ENCODE measurements around the gene RIMBP3C.
"Not testable (repeated sequence)": the region's sequence is repeated elsewhere in the genome, so short reads cannot be mapped to it uniquely, and the experiment has no call there.

Gene RIMBP3C, protein sequence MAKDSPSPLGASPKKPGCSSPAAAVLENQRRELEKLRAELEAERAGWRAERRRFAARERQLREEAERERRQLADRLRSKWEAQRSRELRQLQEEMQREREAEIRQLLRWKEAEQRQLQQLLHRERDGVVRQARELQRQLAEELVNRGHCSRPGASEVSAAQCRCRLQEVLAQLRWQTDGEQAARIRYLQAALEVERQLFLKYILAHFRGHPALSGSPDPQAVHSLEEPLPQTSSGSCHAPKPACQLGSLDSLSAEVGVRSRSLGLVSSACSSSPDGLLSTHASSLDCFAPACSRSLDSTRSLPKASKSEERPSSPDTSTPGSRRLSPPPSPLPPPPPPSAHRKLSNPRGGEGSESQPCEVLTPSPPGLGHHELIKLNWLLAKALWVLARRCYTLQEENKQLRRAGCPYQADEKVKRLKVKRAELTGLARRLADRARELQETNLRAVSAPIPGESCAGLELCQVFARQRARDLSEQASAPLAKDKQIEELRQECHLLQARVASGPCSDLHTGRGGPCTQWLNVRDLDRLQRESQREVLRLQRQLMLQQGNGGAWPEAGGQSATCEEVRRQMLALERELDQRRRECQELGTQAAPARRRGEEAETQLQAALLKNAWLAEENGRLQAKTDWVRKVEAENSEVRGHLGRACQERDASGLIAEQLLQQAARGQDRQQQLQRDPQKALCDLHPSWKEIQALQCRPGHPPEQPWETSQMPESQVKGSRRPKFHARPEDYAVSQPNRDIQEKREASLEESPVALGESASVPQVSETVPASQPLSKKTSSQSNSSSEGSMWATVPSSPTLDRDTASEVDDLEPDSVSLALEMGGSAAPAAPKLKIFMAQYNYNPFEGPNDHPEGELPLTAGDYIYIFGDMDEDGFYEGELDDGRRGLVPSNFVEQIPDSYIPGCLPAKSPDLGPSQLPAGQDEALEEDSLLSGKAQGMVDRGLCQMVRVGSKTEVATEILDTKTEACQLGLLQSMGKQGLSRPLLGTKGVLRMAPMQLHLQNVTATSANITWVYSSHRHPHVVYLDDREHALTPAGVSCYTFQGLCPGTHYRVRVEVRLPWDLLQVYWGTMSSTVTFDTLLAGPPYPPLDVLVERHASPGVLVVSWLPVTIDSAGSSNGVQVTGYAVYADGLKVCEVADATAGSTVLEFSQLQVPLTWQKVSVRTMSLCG (N-terminal part only)

DNA sequence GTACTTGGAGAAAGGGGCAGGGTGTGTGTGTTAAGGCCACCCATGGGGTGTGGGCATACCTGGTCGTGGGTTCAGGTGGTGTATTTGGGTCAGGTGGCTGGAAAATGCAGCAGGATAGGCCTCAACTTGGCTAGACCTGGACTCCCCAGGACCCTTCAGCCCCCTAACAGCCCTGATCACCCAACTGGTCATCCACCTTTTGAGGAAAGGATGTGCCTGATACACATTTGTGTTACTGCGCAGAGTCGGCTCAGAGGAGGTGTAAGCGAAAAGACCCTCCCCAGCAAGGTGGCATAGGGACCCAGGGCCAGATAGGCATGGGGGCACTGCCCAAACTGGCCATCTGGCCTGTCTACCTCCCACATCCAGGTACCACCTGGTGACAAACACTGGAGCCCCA lies at the start of gene RIMBP3C:
RIMBP3C (minus strand) TSS at position 101 of the 400 bp plus-strand sequence. CDS start 485 bp downstream, outside the sequence.
- DNase-seq = not testable (repeated sequence)

DNA sequence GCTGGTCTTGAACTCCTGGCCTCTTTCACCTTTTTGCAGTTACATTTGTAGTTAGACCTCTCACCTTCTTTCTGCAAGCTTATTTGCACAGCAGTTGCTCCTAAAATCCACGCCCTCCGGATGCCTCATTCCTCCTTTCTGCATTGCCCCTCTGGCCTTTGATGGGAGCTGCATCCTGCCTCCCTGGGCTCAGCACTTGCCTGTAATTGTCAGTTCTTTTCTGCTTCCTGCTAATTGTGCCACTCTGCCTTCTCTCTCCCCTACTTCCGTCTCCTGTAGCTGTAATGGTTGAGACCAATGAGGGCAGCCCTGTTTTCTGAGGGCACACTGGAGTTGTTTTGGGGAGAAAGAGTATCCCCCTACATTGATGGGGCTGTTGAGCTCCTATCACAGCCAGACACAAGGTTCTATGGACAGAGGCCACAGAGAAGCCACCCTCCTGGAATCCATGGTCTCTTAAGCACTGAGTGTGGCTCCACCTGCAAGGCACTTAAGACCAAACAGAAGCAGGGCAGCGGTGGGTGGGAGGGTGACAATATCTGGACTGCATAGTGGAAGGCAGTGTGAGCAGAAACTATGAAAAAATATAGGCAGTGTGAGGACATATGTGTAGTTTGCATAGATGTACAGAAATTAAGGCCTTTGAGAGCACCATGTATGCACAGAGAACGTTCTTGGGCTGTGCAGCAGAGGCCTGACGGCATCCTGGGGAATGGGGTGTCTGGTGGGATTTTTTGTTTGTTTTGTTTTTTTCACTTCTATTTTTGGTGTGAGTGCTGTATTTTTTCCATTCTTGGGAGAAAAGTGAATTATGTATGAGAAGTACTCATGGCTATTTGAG lies 48.0 kb upstream of the RIMBP3C start:
- no peak for DNase-seq

DNA sequence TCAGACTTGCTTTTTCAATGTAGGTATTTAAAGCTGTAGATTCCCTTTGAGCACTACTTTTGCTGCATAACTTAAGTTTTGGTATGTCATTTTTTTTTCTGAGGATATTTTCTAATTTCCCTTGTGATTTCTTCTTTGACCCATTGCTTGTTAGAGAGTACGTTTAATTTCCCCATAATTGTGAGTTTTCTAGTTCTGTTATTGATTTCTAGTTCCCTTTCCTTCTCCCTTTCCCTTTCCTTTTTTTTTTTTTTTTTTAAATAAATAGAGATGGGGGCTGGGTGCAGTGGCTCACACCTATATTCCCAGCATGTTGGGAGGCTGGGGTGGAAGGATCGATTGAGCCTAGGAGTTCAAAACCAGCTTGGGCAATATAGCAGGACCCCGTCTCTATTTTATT lies 47.0 kb upstream of the RIMBP3C start:
- no peak for DNase-seq

DNA sequence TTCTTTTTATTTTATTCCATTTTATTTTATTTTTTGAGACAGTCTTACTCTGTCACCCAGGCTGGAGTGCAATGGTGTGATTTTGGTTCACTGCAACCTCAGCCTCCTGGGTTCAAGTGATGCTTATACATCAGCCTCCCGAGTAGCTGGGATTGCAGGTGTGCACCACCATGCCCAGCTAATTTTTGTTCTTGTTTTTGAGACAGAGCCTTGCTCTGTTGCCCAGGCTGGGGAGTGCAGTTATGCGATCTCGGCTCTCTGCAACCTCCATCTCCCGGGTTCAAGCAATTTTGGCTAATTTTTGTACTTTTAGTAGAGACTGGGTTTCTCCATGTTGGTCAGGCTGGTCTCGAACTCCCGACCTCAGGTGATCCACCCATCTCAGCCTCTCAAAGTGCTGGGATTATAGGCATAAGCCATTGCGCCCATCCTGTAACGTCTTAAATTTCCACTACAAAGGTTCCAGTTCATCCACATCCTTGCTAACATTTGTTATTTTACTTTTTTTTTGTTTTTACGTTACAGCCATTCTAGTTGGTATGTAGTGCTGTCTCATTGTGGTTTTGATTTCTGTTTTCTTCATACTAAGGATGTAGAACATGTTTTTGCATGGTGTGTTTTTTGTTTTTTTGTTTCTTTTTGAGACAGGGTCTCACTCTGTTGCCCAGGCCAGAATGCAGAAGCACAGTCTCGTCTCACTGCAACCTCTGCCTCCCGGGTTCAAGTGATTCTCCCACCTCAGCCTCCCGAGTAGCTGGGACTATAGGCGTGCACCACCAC lies 45.3 kb upstream of the RIMBP3C start:
- not testable (repeated sequence) for DNase-seq

DNA sequence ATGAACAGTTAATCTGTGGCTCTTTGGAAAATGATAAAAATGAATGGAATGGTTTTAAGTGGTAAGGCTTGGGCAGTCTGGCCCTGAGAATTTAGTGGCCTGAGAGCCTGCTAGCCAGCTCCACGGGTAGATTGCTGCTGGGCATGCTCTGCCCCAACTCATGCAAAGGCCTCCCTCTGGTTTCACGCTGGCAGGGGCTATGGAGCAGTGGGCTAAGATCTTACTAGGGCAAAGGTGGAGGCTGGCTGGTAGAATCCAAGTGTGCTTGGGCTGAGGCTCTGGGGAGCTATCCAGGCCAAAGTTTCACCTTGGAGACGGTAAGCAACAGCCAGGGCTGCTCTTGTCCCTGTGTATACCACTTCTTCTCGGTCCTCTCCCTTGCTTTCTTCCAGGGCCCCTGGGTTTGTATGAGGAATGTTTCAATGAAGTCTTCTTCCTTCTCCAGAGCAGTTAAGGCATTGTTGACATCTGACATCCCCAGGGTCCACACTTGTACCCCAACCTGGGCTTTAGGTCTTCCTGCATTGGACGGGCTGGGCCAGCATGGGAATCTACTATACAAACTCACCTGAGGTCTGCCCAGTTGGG lies 43.7 kb upstream of the RIMBP3C start:
- DNase-seq = no peak

DNA sequence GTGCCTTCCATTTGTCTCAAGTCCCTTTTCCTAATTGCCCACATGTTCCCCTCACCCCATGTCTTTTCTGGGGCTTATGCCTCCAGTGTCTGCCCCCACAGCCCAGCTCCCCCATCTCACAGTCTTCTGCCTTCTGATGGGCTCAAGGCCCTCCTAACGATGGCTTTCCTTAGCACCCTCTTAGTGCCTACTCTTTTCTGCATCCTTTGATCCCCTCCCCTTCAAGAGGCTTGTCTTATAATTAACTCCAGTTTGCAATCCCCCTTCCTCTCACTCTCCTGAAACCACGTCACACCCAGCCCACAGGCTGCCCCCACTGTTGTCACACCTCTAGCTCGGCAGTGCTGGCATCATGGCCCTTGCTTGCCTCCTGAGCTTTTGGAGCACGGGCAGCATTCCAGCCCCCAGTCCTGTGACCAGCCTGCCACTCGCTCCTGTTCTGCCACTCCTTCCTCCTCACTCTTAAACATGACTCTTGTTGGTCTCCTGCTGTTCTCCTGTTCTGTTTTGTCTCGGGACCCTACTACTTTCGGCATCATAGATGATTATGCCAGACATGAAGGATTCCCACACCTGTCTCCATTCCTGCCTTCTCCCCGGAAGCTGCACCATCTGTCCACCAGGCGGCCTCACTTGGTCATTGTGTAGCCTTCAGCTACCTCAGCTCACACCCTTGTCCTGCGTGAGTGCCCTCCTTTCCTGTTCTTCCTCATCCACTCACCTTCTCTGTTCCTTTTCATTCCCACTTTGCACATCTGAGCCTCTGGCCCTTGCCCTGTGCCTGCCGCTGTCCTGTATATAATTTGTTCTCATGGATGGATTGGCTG lies 42.4 kb upstream of the RIMBP3C start:
- no peak for DNase-seq

DNA sequence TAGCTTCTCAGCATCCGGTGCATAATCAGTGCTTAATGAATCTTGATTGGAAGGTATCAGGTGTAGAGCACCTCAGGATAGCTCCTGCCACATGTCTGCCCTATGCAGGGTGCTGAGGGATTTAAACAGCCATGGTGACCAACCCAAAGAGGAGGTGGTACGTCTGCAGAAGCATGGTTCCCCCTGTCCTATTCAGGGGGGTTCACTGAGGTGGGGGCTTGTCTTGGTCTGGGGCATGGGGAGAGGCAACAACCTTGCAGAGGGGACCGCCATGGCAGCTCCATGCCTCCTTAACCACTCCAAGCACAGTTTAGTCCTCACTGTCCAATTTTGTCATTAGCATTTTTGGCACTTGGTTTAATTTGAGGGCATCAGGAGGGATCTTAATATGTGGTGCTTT lies 41.2 kb upstream of the RIMBP3C start:
- DNase-seq = no peak

DNA sequence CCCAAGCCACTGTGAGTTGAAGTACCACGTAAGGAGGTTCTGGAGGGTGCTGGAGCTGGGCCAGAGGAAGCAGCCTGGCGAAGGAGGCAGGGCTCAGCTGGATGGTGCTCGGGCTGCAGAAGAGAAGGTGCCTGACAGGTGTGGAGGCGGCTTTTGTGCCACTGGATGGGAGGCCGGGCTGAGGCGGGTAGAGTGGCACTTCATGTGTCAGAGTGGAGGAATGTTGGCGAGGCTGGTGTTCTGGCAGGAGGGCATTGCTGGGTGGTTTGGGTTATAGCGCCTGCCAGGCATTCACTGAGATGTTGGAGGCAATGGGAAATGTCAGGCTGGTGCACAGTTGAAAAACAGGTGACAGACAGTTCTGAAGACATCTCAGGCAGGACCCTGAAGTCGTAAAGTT lies 40.4 kb upstream of the RIMBP3C start:
- no peak for DNase-seq

DNA sequence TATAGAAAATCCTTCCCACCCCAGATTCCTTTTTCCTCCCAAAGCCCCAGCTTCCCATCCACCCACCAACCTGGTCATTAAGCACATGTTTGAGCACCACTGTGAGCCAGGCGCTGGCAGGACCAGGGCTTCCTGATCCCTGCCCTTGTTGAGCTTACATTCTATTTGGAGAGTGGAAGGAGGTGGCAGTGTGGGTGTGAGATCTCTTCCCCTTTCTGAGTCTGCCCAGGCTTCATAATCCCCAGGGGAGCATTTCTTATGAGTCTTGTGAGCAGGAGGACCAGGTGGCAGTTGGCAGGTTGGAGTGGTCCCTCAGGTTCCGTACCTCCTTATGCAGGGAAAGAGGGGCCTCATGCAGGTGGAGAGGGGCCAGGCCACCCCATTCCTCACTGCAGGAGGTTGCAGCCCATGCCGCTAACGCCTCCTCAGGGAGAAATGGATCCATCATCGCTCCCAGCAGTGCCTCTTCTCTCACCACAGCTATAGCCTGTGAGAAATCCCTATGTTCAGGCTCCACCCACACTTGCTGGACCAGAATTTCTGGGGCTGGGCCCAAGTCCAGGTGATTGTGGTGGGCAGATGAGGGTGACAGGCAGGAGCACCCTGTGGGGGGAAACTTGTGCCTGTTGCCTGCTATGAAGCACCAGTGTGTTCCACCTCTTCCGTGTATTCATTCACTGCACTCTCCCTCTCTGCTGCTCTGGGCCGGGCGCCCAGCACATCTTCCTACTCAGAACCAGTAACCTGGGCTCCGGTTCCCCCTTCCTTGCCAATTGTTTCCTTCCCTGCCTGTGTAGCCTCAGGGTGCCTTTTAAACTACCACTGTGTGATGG lies 39.8 kb upstream of the RIMBP3C start:
- DNase-seq = no peak

DNA sequence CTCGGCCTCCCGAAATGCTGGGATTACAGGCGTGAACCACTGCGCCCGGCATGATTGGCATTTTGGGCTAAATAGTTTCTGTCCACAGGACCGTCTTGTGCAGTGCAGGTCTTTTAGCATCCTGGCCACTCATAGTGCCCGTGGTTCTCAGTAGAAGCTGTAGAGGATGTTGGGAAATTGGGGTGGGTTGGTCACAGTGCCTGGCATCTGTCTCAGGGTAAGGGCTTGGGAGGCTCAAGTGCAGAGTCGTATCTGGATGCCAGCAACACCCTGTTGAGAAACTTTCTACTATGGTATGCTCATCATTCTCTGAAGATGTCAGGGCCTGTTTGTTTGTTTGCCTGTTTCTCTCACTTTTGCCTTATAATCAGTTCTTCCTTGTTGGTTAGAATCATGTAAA lies 38.1 kb upstream of the RIMBP3C start:
- no peak for DNase-seq

DNA sequence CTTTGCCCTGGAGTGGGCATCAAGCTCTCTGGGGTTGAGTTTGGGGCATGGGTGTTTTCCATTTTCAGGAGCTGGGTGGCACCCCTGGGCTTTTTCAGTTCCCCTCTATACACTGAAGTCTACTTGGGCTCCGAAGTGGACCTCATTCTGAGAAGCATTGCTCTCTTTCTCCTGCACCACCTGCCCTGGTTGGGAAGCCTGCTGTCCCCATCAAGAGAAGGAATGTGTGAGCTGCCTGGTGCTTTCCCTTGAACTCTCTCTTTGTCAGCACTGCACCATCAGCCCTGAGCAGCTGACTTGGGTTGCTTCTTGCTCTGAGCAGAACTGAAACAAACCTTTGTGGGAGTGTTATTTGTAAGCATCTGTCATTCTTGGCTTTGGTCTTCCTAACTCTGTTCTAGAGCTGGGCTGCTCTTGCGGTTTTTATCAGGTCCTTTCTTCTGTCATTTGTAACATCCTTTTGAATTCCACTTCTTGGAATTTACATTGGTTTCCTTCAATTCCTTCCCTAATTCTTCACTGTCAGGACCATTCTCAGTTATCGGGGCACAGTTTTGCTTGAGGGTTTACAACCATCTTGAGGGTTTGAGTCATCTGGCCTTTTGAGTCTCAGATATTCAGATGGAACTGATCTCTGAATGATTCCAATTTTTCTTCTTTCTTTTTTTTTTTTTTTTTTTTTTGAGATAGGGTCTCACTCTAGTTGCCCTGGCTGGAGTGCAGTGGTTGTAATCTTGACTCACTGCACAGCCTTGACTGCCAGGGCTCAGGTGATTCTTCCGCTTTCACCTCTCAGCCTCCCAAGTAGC lies 36.7 kb upstream of the RIMBP3C start:
- no peak for DNase-seq

DNA sequence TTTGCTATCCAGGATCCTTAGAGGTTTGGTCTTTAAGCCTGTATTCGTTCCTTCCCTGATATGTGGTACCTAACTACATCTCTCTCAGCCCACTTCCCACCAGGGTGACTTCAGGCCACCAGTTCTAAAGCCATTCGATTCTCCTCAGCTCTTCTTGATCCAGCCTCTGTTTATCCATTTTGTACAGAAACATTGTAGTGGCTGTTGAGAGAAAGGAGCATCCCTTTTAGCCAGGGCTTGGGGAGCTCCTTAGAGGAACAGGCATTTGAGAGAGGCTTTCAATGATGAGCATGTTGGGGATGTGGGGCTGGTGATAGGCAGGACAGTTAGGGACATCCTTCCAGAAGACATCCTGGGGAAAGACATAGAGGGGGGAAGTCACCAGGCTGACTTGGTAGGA lies 34.1 kb upstream of the RIMBP3C start:
- DNase-seq = no peak

DNA sequence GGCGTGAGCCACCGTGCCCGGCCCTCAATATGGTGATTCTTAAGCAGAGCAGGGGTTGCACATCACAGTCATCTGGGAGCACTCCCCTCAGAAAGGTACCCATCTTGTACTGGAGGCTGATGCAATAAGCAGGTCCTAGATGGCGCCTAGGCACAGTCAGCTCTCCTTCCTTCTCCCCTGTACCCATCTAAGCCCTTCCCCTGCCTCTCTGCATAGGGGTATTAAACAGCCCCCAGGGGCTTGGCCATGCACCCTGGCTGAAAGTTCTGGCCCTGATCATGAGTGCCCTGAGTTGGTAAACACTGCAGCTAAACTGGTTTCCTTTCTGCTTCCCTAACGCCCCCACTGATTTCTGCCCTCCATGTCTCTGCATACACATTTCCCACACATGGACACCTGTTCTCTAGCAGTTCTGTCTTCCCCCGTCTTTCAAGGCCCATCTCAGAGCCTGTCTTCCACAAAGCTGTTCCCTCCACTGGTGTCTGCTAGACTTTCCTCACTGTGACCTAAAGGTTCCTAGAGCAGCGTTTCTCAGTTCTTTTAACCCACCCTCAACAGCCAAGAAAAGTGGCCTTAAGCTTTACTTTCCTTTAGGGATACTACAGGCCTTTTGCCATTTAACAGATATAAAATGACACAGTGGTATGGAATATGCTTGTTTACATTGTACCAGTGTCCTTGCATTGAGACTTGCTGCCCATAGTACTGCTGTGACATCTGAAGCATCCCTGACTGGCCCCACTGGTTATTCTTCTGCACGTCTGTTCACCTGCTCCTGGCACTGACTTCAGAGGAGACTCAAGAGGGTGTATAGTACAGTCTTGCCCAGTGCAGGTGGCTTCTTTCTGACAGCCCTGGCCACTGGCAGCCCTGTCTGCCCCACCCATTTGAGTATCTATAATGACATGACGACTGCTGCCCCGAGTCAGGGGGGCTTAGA lies 31.8 kb upstream of the RIMBP3C start:
- DNase-seq = no peak

DNA sequence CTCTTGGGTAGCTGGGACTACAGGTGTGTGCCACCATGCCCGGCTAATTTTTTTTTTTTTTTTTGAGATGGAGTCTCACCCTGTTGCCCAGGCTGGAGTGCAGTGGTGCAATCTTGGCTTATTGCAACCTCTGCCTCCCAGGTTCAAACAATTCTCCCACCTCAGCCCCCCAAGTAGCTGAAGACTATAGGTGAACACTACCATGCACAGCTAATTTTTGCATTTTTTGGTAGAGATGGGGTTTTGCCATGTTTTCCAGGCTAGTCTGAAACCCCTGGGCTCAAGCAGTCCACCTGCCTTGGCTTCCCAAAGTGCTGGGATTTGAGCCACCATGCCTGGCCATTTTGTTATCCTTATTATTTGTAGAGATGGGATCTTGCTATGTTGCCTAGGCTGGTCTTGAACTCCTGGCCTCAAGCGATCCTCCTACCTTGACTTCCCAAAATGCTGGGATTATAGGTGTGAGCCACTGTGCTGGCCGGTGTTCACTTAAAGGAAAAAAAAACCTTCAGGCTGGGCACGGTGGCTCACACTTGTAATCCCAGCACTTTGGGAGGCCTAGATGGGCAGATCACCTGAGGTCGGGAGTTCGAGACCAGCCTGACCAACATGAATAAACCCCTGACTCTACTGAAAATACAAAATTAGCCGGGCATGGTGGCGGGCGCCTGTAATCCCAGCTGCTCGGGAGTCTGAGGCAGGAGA lies 29.9 kb upstream of the RIMBP3C start:
- not testable (repeated sequence) for DNase-seq

DNA sequence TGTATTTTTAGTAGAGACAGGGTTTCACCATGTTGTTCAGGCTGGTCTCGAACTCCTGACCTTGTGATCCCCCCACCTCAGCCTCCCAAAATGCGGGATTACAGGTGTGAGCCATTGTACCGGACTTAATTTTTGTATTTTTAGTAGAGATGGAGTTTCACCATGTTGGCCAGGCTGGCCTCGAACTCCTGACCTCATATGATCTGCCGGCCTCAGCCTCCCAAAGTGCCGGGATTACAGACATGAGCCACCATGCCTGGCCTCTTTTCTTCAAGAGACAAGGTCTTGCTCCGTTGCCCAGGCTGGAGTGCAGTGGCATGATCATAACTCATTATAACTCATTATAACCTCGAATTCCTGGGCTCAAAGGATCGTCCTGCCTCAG lies 29.4 kb upstream of the RIMBP3C start:
- not testable (repeated sequence) for DNase-seq

DNA sequence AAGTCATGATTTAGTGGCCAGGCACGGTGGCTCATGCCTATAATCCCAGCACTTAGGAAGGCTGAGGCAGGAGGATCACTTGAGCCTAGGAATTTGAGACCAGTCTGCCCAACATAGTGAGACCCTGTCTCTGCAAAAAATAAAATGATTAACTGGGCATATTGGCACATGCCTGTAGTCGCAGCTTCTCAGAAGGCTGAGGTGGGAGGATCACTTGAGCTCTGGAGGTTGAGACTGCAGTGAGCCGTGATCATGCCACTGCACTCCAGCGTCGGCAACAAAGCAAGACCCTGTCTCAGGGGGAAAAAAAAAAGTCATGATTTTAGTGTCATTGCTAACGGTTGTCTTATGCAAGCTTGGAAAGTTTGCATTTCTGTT lies 28.2 kb upstream of the RIMBP3C start:
- DNase-seq = no peak
